ENCODE data around the gene WNT4.

- no peak for TF ChIP-seq GATA2 (IDR thresholded peaks at IDR 0.05; ENCODE audit: low read depth, low read length)
- TF ChIP-seq GATA3 (IDR thresholded peaks at IDR 0.05; ENCODE audit: low read depth, low read length): no peak
Measured at GRCh38 chr1:22076346-22076745, 66.6 kb downstream of the WNT4 start.

All from SH-SY5Y (cell line).